Frontal cortex (tissue), 4 donors: ENCODE data around the gene SRSF3. TPM values are rescaled to one million over a fixed set of nuclear protein-coding genes. Genes with fewer than 3 reads are reported as not detected.
"Not testable (repeated sequence)": the region's sequence is repeated elsewhere in the genome, so short reads cannot be mapped to it uniquely, and the experiment has no call there.

Source experiments
- DNase-seq, 2 donors: peaks; one replicate each; pipeline ENCODE4 v3.0.0; 2012; ENCODE audit warnings: low spot score in 2 of 2
- FAIRE-seq: peaks from 2 replicates; lab custom pipeline; 2012; peaks lifted over from hg19 to GRCh38; lab: Jason Lieb, UNC
- total RNA-seq: library from RNA; depleted of rRNA; stranded (reverse); fragments of >200 nt; gene quantifications from one replicate; pipeline ENCODE4 v1.2.3, GENCODE V29; 2014
- donor health status: control.
- donor health status: control.
- donor health status: control.

The SRSF3 gene
- total RNA-seq, 1 donor from 2014 or later: 217 TPM

DNA sequence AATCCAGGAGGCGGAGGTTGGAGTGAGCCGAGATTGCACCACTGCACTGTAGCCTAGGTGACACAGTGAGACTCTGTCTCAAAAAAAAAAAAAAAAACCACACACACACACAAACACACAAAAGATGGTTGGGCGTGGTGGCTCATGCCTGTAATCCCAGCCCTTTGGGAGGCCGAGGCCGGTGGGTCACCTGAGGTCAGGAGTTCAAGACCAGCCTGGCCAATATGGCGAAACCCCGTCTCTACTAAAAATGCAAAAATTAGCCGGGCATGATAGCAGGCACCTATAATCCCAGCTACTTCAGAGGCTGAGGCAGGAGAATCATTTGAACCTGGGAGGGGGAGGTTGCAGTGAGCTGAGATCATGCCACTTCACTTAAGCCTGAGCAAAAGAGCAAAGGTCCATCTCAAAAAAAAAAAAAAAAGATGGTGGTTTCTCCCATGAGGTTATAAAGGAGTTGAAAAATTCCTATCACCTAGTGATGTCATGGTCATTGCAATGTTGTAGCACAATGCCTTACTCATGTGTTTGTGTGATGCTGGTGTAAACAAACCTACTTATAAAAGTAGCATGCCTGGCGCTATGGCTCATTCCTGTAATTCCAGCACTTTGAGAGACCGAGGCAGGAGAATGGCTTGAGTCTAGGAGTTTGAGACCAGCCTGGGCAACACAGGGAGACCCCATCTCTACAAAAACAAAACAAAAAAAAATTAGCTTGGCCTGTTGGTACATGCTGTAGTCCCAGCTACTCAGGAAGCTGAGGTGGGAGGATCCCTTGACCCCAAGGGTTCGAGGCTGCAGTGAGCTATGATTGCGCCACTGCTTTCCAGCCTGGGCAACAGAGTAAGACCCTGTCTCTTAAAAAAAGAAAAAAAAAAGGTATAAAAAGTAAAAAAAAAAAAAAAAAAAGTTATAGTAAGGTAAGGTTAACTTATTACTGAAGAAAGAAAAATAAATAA, 21.5 kb upstream of the SRSF3 start:
- DNase-seq, FAIRE-seq: not testable (repeated sequence)

- DNase-seq (no peak), FAIRE-seq (no peak)
Measured at GRCh38 chr6:36574679-36575078, 19.5 kb upstream of the SRSF3 start.

- no peak for DNase-seq
- FAIRE-seq: no peak
Measured at GRCh38 chr6:36576578-36576977, 17.6 kb upstream of the SRSF3 start.

DNA sequence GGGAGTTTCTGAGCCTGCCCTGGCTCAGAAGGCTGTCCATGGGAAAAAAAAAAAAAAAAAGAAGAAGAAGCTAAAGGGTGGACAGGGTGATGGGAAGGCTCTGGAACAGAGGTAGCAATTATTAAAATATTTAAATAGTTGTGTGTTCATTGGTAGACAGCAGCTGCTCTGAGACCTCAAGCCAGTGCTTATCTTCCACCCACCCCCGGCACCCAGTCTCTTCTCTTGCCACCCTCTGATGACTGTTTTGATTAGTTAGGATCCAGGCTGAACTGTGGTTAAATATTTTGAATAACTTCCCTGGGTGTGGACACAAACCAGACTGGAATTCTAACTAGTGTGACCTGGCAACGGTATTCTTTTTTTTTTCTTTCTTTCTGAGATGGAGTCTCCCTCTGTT, 16.9 kb upstream of the SRSF3 start:
- DNase-seq: no peak

GRCh38 chr6:36578030-36578429, 16.1 kb upstream of the SRSF3 start:
- DNase-seq: no peak
- FAIRE-seq: no peak

More for the DNA sequence above, 16.9 kb upstream of the SRSF3 start:
- no peak for FAIRE-seq

- FAIRE-seq (no peak), DNase-seq (no peak)
Measured at GRCh38 chr6:36578431-36578830, 15.7 kb upstream of the SRSF3 start.

DNA sequence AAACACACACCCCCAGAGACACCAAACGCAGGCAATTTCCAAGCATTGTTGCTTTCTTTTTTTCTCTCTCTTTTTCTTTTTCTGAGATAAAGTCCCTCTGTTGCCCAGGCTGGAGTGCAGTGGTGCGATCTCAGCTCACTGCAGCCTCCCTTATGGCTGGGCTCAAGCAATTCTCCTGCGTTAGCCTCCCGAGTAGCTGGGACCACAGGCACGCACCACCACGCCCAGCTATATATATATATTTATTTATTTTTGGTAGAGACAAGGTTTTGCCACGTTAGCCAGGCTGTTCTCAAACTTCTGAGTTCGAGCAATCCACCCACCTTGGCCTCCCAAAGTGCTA, 14.0 kb upstream of the SRSF3 start:
- FAIRE-seq (no peak), DNase-seq (no peak)

DNA sequence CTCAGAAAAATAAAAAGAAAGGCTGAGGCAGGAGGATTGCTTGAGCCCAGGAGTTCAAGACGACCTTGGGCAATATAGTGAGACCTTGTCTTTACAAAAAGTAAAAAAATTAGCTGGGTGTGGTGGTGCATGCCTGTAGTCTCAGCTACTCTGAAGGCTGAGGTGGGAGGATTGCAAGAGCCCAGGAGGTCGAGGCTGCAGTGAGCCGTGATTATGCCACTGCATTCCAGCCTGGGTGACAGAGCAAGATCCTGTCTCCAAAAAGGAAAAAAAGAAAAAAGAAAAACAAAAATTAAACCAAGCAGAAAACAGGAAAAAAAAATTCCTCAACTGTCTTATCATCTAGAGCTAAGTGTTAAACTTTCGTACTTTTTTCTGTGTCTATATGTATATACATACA, 12.4 kb upstream of the SRSF3 start:
- FAIRE-seq: no peak
- no peak for DNase-seq

- no peak for DNase-seq
Measured at GRCh38 chr6:36586606-36587005, 7.6 kb upstream of the SRSF3 start.

DNA sequence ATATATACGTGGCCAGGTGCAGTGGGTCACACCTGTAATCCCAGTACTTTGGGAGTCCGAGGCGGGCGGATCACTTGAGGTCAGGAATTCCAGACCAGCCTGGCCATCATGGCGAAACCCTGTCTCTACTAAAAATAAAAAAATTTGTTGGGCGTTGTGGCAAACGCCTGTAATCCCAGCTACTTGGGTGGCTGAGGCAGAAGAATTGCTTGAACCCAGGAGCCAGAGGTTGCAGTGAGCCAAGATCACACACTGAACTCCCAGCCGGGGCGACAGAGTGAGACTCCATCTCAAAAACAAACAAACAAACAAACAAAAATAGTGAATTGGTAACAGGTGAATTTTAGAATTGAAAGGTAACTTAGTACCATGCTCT, 5.1 kb upstream of the SRSF3 start:
- FAIRE-seq, DNase-seq: not testable (repeated sequence)

More at GRCh38 chr6:36586606-36587005, 7.6 kb upstream of the SRSF3 start:
- no peak for FAIRE-seq

GRCh38 chr6:36590237-36590636, 3.9 kb upstream of the SRSF3 start:
- DNase-seq: no peak
- FAIRE-seq: no peak

GRCh38 chr6:36592221-36592655, 1.9 kb upstream of the SRSF3 start:
- FAIRE-seq: no peak
- DNase-seq: no peak

DNA sequence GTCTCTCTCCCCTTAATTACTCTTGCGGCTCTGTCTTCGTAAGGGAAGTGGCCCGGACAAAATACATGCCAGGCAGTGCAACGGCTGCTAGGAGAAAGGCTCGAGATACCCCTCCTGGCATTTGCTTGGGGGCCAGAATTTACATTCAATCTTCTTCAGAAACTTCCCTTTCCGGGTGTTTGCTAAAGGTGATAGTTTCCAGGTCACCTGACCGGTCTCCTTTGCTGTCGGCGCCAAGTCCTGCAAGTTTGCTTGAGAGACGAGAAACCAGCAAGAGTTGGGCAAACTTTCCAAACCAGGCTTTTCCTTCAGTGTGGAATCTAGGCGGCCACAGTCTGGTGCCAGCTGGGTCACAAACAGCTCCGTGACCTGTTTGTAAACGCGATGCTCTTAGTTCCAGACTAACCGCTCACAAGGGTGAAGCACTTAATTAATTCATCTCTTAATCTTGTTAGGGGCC, 563 bp upstream of the SRSF3 start:
- FAIRE-seq: no peak
- DNase-seq: peak; percentile 46 to 50

DNA sequence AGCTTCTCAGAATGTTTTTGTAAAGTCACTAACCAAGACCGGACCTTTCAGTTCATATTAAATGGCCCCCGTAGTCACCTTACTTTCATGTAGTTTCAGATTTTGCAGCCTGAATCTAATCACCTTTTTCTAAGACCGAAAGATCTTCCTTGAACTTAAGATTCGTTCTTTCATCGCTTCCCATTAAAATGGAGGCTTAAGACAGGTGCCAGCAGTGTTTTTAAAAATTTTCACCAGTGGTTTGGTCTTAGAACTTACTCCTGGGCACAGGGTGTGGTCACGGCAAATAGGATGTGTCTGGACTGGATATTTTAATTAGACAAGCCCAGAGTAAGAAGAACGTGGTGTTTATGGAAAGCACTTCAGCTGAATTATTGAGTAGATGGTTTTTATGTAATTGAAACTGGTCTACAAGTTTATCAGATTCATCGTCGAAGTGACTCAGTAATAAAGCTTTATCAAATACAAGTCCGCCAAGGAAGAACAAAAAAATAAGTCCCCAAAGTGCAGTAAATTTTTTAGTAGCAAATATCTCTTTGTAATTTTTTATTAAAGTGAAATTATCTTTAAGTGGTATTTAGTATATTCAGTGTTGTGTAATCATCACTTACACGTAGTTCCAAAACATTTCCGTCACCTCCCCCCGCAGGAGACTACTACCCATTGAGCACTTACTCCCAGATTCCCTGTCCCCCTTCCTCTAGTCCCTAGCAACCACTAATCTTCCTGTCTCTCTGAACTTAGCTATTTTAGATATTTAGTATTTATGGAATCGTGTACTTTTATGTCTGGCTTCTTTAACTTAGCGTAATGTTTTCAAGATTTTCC, 868 bp downstream of the SRSF3 start:
- no peak for FAIRE-seq
- no peak for DNase-seq

DNA sequence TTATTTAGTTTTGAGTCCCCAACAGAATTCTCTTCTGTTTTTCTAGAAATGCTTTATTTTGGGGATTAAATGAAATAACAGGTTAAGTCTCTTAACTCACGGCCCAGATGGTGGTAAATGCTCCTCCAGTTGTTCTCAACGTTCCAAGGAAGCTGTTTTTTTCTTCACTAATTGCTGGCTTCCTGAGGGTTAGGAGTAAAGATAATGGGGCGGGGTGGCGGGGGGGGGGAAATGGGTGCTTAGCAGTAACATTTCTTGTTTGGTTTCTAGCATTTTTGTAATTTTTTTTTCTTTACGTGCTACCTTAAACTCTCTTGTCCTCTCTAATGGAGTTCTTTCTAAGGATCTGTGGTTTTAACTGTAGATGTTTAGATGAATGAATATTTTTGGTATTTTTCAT, 2.2 kb downstream of the SRSF3 start:
- DNase-seq (no peak), FAIRE-seq (no peak)

DNA sequence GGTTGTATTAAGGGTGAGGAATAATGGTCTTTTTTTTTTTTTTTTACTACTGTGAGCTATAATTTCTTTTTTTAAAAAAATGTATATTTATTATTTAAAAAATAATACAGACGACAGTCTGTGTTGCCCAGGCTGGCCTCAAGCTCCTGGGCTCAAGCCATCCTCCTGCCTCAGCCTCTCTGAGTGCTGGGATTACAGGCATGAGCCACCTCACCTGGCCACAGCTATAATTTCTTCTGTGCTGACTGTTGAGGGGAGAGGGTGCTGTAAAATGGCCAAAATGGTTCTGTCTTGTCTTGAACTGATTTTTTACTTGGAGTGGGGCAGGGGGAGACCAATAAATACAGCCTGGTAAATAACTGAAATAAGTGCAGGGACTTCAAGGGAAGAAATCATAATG, 3.6 kb downstream of the SRSF3 start:
- DNase-seq (no peak), FAIRE-seq (no peak)

GRCh38 chr6:36598326-36598725, 4.2 kb downstream of the SRSF3 start:
- DNase-seq: no peak
- no peak for FAIRE-seq

DNA sequence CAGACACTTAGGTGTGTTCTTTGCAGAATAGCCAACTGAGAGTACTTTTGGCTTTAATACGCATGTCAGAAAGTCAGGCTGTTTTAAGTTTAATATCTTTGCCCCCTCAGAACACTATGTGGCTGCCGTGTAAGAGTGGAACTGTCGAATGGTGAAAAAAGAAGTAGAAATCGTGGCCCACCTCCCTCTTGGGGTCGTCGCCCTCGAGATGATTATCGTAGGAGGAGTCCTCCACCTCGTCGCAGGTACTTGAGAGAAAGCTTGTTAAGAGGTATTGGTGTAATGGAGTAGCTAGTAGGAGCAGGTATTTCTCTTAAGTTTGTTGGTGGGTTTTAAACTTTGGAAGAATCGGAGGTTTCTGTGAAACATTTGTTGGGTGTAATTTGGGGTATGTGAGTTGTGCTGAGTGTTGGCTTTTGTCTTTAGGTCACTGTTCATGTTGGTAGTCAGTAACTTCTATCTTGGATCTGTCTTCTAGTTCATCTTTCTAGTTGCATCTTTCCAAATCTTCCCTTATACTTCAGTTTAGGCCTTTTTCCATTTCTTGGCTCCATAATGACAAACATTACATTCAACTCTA, 4.7 kb downstream of the SRSF3 start:
- FAIRE-seq: no peak
- DNase-seq: no peak

- DNase-seq (no peak), FAIRE-seq (no peak)
Measured at GRCh38 chr6:36599791-36600209, 5.6 kb downstream of the SRSF3 start.

DNA sequence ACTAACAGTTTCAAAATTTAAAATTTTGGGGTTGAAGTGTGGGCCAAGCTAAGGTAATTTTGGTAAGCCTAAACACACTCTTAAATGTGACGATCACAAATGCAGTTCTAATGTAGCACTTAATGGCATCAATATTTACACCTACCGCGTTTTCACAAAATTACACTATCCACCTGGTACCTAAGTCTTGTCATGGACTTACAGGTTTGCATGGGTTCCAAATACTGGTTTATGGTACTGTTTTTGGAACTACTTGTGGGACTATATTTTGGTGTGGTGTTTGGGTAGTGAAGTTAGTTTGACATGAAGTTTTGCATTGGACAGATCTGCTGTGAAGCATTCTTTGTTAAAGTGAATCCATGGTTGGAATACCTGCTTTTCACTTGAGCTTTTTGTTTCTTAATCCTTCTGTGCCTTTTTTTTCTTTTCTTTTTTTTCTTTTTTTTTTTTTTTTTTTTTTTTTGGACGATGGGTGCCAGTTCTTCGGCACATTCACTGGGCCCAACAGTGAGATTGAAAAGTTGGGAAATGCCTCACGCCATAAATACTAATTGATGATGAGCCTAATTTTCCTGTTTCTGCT, 6.5 kb downstream of the SRSF3 start:
- no peak for DNase-seq
- FAIRE-seq: no peak
